Panc1 (cell line): Measurements from ENCODE around the gene CD22. TPM values are rescaled to one million over a fixed set of nuclear protein-coding genes. Genes with fewer than 3 reads are reported as not detected.
"Not testable (repeated sequence)": the region's sequence is repeated elsewhere in the genome, so short reads cannot be mapped to it uniquely, and the experiment has no call there.

Source experiments
- ATAC-seq: fragments of 200-7000 bp; cut with Tn5 transposase; 2 replicates; pipeline ENCODE4 v1.9.1; 2020; ENCODE audit warnings: mild to moderate bottlenecking, moderate library complexity
- BruUV-seq: library from RNA; stranded (reverse); fragments of 400-500 nt; replicated peaks from 2 replicates; lab custom pipeline; 2021; lab: Mats Ljungman, UMichigan
- CTCF ChIA-PET: fragments of 300-600 bp; sonication (Branson Sonifier 250); formaldehyde crosslinking; loops from one replicate; lab custom pipeline; 2022; ENCODE audit warnings: antibody characterized with exemption; lab: Charles Lee
- POLR2A ChIA-PET: fragments of 300-600 bp; sonication (Branson Sonifier 250); formaldehyde crosslinking; loops from one replicate; lab custom pipeline; 2022; ENCODE audit warnings: antibody characterized with exemption; lab: Charles Lee
- DNase-seq: peaks from one replicate; pipeline ENCODE4 v3.0.0-alpha.2; 2010; ENCODE audit warnings: low read depth, low spot score
- H3K27ac ChIP-seq: 2 replicates; pipeline ENCODE4 v1.5.1; 2011; ENCODE audit warnings: mild to moderate bottlenecking, low read length, inconsistent platforms
- H3K27me3 ChIP-seq: fragments of 200-500 bp; sonication (Bioruptor generic); 2 replicates; pipeline ENCODE4 v1.6.0; 2014; ENCODE audit warnings: low read length, inconsistent platforms; ENCODE audit not compliant: control insufficient read depth, insufficient read depth
- H3K36me3 ChIP-seq: fragments of 200-500 bp; sonication (Bioruptor generic); 2 replicates; pipeline ENCODE4 v1.5.1; 2014; ENCODE audit warnings: inconsistent platforms, mild to moderate bottlenecking, low read length, moderate library complexity; ENCODE audit not compliant: control insufficient read depth, insufficient read depth
- H3K4me1 ChIP-seq: 2 replicates; pipeline ENCODE4 v1.5.1; 2011; ENCODE audit warnings: inconsistent platforms, mild to moderate bottlenecking, low read length, moderate library complexity; ENCODE audit not compliant: control insufficient read depth, insufficient read depth
- H3K4me3 ChIP-seq, 2 experiments: 2 replicates each; pipeline ENCODE4 v1.5.1; 2011 to 2012; ENCODE audit warnings: low read depth in 2 of 2, low read length in 2 of 2, mild to moderate bottlenecking in 2 of 2, inconsistent platforms in 1 of 2, moderate library complexity in 1 of 2
- H3K9me3 ChIP-seq: fragments of 200-500 bp; sonication (Bioruptor generic); 2 replicates; pipeline ENCODE4 v1.5.1; 2014; ENCODE audit warnings: low read depth, mild to moderate bottlenecking, inconsistent platforms, low read length, moderate library complexity; ENCODE audit not compliant: control insufficient read depth, insufficient read depth
- CTCF ChIP-seq: fragments of 450-650 bp; IDR thresholded peaks from 2 replicates; pipeline ENCODE4 v1.5.1; 2017; ENCODE audit warnings: mild to moderate bottlenecking
- POLR2AphosphoS5 ChIP-seq: IDR thresholded peaks from 2 replicates; pipeline ENCODE4 v1.6.1; 2012; ENCODE audit warnings: mild to moderate bottlenecking, low read depth, low read length, moderate library complexity
- SIN3A ChIP-seq: IDR thresholded peaks from 2 replicates; pipeline ENCODE4 v1.6.1; 2012; ENCODE audit warnings: low read depth, mild to moderate bottlenecking, low read length, moderate library complexity, borderline replicate concordance; ENCODE audit not compliant: insufficient read depth
- TCF7L2 ChIP-seq: IDR thresholded peaks from 2 replicates; pipeline ENCODE4 v1.6.1; 2011; ENCODE audit warnings: mild to moderate bottlenecking, low read depth, low read length, inconsistent platforms
- in situ Hi-C: cut with HindIII; loops from 2 replicates; pipeline ENCODE4 v1.10.0; 2016; ENCODE audit warnings: low sequenced_read_pairs, low pct_unique_long_range_greater_than_20kb
- intact Hi-C: fragments of 100-400 bp; cut with micrococcal nuclease; formaldehyde crosslinking; loops from one replicate; pipeline ENCODE4 v1.10.0; 2022; ENCODE audit not compliant: unreplicated experiment
- total RNA-seq: library from RNA; stranded (reverse); gene quantifications from one replicate; pipeline ENCODE4 v1.2.1, GENCODE V29; 2021; ENCODE audit not compliant: unreplicated experiment
- TF ChIP-seq, protein P1 (sequence below), 2 experiments: IDR thresholded peaks; 2 replicates each; pipeline ENCODE4 v1.6.1; 2011 to 2012; ENCODE audit warnings: low read depth in 2 of 2, control low read depth in 1 of 2, low read length in 1 of 2, mild to moderate bottlenecking in 1 of 2, moderate library complexity in 1 of 2; ENCODE audit not compliant: insufficient read depth in 1 of 2

Gene CD22
- total RNA-seq, 1 experiment from 2014 or later: 0.74 TPM

DNA sequence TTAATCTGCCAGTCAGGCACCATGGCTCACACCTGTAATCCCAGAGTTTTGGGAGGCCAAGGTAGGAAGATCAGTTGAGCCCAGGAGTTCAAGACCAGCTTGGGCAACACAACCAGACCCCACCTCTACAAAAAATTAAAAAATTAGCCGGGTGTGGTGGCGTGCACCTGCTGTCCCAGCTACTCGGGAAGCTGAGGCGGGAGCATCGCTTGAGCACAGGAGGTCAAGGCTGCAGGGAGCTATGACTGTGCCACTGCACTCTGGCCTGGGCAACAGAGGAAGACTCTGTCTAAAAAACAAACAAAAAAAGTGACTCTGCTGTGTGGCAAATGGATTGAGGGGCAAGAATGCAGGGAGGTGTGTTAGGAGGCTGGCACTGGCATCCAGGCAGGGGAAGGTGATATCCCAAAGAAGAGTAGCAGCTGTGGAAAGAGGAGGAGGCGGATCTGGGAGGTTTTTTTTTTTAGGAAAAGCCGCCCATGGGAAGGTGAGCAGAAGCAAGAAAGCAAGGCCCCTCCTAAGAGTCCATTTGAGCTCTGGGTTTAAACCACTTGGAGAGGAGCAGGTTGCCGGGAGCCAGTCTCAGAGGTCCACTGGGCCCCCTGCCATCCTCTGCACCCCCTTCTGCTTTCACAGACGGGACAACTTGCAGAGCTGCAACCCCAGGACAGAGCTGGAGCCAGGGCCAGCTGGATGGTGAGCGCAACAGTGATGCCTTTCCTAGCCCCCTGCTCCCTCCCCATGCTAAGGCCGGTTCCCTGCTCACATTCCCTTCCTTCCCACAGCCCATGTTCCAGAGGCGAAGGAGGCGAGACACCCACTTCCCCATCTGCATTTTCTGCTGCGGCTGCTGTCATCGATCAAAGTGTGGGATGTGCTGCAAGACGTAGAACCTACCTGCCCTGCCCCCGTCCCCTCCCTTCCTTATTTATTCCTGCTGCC lies 44.6 kb upstream of the CD22 start:
- no peak for DNase-seq
- ChIA-PET POLR2A (no interaction called here), CTCF (no interaction called here)
- TF ChIP-seq CTCF: no peak
- TF ChIP-seq, protein P1, sequence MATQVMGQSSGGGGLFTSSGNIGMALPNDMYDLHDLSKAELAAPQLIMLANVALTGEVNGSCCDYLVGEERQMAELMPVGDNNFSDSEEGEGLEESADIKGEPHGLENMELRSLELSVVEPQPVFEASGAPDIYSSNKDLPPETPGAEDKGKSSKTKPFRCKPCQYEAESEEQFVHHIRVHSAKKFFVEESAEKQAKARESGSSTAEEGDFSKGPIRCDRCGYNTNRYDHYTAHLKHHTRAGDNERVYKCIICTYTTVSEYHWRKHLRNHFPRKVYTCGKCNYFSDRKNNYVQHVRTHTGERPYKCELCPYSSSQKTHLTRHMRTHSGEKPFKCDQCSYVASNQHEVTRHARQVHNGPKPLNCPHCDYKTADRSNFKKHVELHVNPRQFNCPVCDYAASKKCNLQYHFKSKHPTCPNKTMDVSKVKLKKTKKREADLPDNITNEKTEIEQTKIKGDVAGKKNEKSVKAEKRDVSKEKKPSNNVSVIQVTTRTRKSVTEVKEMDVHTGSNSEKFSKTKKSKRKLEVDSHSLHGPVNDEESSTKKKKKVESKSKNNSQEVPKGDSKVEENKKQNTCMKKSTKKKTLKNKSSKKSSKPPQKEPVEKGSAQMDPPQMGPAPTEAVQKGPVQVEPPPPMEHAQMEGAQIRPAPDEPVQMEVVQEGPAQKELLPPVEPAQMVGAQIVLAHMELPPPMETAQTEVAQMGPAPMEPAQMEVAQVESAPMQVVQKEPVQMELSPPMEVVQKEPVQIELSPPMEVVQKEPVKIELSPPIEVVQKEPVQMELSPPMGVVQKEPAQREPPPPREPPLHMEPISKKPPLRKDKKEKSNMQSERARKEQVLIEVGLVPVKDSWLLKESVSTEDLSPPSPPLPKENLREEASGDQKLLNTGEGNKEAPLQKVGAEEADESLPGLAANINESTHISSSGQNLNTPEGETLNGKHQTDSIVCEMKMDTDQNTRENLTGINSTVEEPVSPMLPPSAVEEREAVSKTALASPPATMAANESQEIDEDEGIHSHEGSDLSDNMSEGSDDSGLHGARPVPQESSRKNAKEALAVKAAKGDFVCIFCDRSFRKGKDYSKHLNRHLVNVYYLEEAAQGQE (IDR thresholded peaks at IDR 0.05; ENCODE audit: insufficient read depth in 1 of 2, low read depth in 2 of 2, low read length in 1 of 2): no peak
- no peak for TF ChIP-seq POLR2AphosphoS5
- TF ChIP-seq TCF7L2: no peak
- TF ChIP-seq SIN3A: no peak
- H3K36me3 ChIP-seq: no peaks in the 10 kb centered on the region
- H3K27me3 ChIP-seq: no peaks in the 10 kb centered on the region
- in situ Hi-C loops (no loop called here), intact Hi-C loops (no loop called here)
- H3K27ac ChIP-seq: no peak overlapping the region
- no peak overlapping the region for H3K4me3 ChIP-seq
- ATAC-seq: no peak
- no TSS peak for BruUV-seq
- H3K9me3 ChIP-seq: no peaks in the 10 kb centered on the region
- H3K4me1 ChIP-seq: no peaks in the 10 kb centered on the region

GRCh38 chr19:35285095-35285449 lies 43.9 kb upstream of the CD22 start:
- H3K4me3 ChIP-seq: no peak overlapping the region
- DNase-seq: no peak
- no peaks in the 10 kb centered on the region for H3K36me3 ChIP-seq
- no peaks in the 10 kb centered on the region for H3K4me1 ChIP-seq
- no peak overlapping the region for H3K27ac ChIP-seq
- in situ Hi-C loops: no loop called here
- POLR2A ChIA-PET: no interaction called here
- no TSS peak for BruUV-seq
- no peak for ATAC-seq
- CTCF ChIA-PET: interaction anchor here (0.7 kb wide), 1 partner anchor 16 kb away, joined by 5 read pairs; no protein-coding TSS in a partner anchor
- H3K9me3 ChIP-seq: no peaks in the 10 kb centered on the region
- no peak for TF ChIP-seq SIN3A
- no peak for TF ChIP-seq CTCF
- TF ChIP-seq, protein P1 (IDR thresholded peaks at IDR 0.05; ENCODE audit: insufficient read depth in 1 of 2, low read depth in 2 of 2, low read length in 1 of 2): no peak
- no peak for TF ChIP-seq TCF7L2
- no peak for TF ChIP-seq POLR2AphosphoS5
- intact Hi-C loops: no loop called here
- no peaks in the 10 kb centered on the region for H3K27me3 ChIP-seq

DNA sequence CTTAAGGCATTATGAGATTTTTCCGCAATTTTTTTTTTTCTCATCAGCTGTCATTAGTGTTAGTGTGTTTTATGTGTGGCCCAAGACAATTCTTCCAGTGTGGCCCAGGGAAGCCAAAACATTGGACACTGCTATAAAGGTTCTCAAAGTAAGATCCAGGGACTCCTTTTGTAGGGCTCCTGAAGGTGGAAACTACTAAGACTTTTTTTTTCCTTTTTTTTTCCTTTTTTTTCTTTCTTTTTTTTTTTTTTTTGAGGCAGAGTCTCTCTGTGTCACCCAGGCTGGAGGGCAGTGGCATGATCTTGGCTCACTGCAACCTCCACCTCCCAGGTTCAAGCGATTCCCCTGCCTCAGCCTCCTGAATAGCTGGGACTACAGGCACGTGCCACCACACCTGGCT lies 43.5 kb upstream of the CD22 start:
- H3K4me1 ChIP-seq, H3K36me3 ChIP-seq, DNase-seq, BruUV-seq, POLR2A ChIA-PET, ATAC-seq, H3K27me3 ChIP-seq, in situ Hi-C loops, H3K27ac ChIP-seq, H3K9me3 ChIP-seq, intact Hi-C loops, H3K4me3 ChIP-seq: not testable (repeated sequence)
- CTCF ChIA-PET: interaction anchor here (0.7 kb wide), 1 partner anchor 16 kb away, joined by 5 read pairs; no protein-coding TSS in a partner anchor
